Activated naive CD4-positive, alpha-beta T cell treated with anti-CD3 and anti-CD28 coated beads, Interleukin-2, amount 50 U/mL, for 24 hours (primary cell): ENCODE results near the gene GNG8.

ENCODE experiments used
- H3K27ac Mint-ChIP-seq: one replicate; pipeline ENCODE4 v1.8.0; 2021; ENCODE audit warnings: mild to moderate bottlenecking, mixed read lengths
- H3K27me3 Mint-ChIP-seq: one replicate; pipeline ENCODE4 v1.8.0; 2021; ENCODE audit warnings: mixed read lengths
- H3K36me3 Mint-ChIP-seq: one replicate; pipeline ENCODE4 v1.8.0; 2021; ENCODE audit warnings: mixed read lengths
- H3K4me1 Mint-ChIP-seq: one replicate; pipeline ENCODE4 v1.8.0; 2021; ENCODE audit warnings: mixed read lengths
- H3K4me3 Mint-ChIP-seq: one replicate; pipeline ENCODE4 v1.8.0; 2021; ENCODE audit warnings: mild to moderate bottlenecking, mixed read lengths
- H3K9me3 Mint-ChIP-seq: one replicate; pipeline ENCODE4 v1.8.0; 2021; ENCODE audit warnings: mixed read lengths

Gene GNG8

DNA sequence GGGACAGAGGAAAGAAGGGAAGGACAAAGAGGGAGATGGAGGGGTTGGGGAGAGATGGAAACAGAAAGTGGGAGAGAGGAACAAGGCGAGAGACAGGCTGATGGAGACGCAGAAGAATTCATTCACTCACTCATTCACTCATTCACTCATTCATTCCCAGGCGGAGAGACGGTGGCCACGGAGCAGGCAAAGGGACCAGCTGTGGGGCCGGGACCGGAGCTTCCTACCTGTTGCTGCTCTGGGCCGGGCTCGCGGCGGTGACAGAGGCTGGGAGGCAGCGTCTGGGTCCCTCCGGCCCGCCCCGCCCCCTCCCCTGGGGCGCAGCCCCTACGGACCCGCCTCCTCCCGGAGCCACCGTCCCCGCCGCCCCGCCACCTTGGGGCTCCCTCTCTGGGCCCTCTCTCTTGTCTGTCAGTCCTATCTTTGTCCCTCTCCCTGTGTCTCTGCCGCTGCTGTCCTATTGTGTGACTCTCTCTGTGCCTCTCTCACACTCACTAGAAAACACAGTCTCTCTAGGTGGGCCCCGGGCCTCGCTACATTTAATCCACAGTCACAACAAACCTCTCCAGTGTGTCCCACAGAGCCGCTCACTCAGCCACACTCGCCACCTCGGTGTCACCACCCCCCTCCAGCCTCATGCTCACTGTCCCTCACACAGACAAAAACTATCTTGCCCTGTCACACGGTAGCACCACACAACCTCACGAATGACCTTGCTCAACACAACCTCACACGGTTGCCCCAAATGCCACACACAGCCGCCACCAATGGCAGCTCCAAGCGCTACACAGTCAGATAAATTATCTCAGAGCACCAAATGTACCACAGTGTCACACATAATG is at the start of gene GNG8:
Gene GNG8, minus strand, starts transcription at position 283 of the 842 bp plus-strand sequence. CDS start 1,520 bp downstream, outside the sequence.
- Mint-ChIP-seq H3K27ac (peak within 1 kb of the TSS; percentile 52), H3K36me3 (no peaks in the 10 kb centered on the region), H3K4me3 (peak within 1 kb of the TSS; percentile 56)

DNA sequence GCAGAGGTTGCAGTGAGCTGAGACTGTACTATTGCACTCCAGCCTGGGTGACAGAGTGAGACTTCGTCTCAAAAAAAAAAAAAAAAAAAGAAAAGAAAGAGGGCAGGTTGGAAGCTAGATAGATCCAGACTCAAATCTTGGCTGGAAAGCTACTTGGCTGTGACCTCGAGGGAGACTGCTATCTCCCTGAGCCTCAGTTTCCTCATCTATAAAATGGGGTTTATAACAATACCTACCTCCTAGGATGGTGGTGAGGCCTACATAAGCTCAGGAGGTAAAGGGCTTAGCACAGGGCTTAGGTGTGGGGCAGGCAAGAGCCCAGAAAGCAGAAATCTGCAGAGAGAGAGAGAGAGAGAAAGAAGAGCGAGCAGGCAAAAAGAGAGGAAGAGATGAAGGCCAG is 49.2 kb upstream of the GNG8 start:
- Mint-ChIP-seq H3K36me3 (peaks cover 5% of the 10 kb centered on the region), H3K4me3 (no peak overlapping the region)

More for the DNA sequence above, at the start of gene GNG8:
- Mint-ChIP-seq H3K4me1 (peaks cover 14% of the 10 kb centered on the region), H3K9me3 (no peaks in the 10 kb centered on the region), H3K27me3 (no peaks in the 10 kb centered on the region)

DNA sequence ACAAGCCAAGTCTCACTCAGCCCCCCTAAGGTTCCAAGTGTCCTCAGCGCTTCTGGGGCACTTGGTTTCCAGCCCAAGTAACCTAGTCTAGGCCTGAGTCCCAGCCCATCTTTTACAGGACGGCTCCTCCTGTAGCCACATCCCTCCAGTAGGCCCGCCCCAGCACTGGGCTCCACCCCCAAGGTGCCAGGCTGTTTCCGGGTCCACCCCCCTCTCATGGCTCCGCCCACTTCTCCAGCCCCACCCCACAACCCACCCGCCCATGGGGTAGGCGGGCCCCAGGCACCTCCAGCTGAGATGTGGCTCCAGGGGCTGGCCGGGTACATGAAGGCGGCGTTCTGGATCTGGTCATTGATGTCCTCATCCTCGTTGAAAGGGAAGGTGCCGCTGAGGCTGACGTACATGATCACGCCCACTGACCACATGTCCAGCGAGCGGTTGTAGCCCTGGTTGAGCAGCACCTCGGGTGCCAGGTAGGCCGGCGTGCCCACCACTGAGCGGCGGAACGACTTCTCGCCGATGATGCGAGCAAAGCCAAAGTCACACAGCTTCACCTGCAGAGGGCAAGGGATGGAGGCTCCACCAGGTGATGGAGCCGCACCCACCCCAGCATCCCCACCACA is 42.2 kb upstream of the GNG8 start:
- Mint-ChIP-seq H3K9me3 (no peaks in the 10 kb centered on the region), H3K27ac (peak overlapping the region; percentile 8), H3K36me3 (peaks cover 13% of the 10 kb centered on the region), H3K4me1 (peaks cover 7% of the 10 kb centered on the region), H3K4me3 (no peak overlapping the region), H3K27me3 (no peaks in the 10 kb centered on the region)

More for the DNA sequence above, 49.2 kb upstream of the GNG8 start:
- Mint-ChIP-seq H3K9me3 (no peaks in the 10 kb centered on the region), H3K4me1 (no peaks in the 10 kb centered on the region), H3K27ac (peak overlapping the region; percentile 87), H3K27me3 (no peaks in the 10 kb centered on the region)

DNA sequence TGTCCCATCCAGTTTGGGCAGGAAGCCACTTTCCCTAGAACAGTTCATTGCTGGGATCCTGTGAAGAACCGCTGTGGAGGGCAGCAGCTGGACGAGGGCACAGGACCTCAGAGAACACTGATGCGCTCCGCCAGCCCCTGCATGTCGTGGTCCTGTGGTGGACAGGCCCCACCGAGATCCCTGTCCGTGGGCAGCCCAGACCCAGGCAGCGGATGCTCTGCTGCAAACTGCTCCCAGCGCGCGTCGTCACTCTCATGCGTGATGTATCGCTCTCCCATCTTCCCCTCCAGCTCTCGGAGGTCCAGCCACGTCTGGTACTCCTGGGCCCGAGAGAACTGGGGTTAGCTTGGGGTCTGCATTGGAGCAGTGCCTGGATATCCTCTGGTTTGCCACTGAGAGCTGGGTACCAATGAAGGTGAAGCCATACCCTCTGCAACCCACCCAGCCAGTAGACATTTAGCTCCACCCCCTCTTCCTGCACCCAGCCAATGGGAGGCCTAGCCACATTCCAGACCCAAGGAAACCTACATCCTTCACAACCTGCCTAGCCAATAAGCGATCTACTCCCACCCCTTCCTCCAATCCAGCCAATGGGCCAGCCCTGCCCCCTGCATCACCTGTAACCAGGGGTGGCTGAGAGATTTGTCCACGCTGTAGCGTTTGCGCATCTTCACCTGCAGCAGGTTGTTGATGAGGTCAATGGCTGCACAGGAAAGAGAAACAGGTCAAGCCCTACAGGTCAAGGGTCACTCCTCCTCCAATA is 38.6 kb upstream of the GNG8 start:
- H3K36me3 Mint-ChIP-seq, result peaks cover 14% of the 10 kb centered on the region
- H3K27ac Mint-ChIP-seq, result peak overlapping the region; percentile 8
- H3K4me1 Mint-ChIP-seq, result peaks cover 7% of the 10 kb centered on the region
- no peaks in the 10 kb centered on the region for H3K9me3 Mint-ChIP-seq
- H3K27me3 Mint-ChIP-seq, result no peaks in the 10 kb centered on the region
- no peak overlapping the region for H3K4me3 Mint-ChIP-seq

DNA sequence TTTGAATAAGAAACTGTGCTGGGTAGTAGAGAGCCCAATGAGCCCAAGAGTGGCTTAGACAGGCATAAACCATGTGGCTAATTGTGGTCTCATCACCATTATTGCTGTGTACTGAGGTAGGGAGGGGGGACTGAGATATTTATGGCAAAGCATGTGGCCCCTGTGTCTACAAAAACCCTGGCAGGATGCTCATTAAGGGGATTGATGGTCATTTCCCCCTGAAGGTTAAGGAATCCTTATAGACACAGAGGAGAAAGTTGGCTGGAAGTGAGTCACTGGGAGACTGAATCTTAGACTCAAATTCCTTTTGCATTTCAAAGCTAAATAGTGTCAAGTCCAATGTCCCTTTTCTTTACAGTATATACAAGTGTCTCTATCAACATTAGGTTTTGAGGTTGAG is 34.8 kb upstream of the GNG8 start:
- no peaks in the 10 kb centered on the region for H3K27me3 Mint-ChIP-seq
- H3K4me3 Mint-ChIP-seq, result no peak overlapping the region
- H3K9me3 Mint-ChIP-seq, result no peaks in the 10 kb centered on the region
- H3K4me1 Mint-ChIP-seq, result no peaks in the 10 kb centered on the region
- peaks cover 9% of the 10 kb centered on the region for H3K36me3 Mint-ChIP-seq
- H3K27ac Mint-ChIP-seq, result peak overlapping the region; percentile 17

DNA sequence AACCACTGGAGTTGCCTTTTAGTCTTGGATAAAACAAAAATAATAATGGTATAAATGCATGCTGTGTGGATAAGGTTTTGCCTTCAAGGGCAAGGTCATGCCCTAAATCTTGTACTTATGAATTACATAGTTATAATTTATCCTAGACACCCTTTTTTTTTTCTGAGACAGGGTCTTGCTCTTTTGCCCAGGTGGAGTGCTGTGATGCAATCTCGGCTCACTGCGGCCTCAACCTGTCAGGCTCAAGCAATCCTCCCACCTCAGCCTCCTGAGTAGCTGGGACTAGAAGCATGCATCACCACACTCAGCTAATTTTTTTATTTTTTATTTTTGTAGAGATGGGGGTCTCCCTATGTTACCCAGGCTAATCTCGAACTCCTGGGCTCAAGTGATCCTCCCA is 32.7 kb upstream of the GNG8 start:
- H3K27ac Mint-ChIP-seq, result no peak overlapping the region
- H3K27me3 Mint-ChIP-seq, result no peaks in the 10 kb centered on the region
- no peaks in the 10 kb centered on the region for H3K9me3 Mint-ChIP-seq
- peaks cover 5% of the 10 kb centered on the region for H3K36me3 Mint-ChIP-seq
- no peaks in the 10 kb centered on the region for H3K4me1 Mint-ChIP-seq
- H3K4me3 Mint-ChIP-seq, result no peak overlapping the region

DNA sequence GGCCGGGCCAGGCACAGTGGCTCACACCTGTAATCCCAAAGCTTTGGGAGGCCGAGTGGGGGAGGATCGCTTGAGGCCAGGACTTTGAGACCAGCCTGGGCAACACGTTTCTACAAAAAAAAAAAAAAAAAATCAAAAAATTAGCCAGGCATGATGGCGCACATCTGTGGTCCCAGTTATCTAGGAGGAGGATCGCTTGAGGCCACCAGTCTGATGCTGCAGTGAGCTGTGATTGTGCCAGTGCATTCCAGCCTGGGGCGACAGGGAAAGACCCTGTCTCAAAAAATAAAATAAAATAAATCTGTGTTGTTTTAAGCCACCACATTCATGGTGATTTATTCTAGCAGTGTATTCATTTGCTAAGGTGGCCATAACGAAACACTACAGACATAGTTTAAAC is 29.1 kb upstream of the GNG8 start:
- no peak overlapping the region for H3K4me3 Mint-ChIP-seq
- H3K36me3 Mint-ChIP-seq, result no peaks in the 10 kb centered on the region
- peaks cover 9% of the 10 kb centered on the region for H3K4me1 Mint-ChIP-seq
- no peaks in the 10 kb centered on the region for H3K9me3 Mint-ChIP-seq
- H3K27ac Mint-ChIP-seq, result no peak overlapping the region
- H3K27me3 Mint-ChIP-seq, result no peaks in the 10 kb centered on the region

DNA sequence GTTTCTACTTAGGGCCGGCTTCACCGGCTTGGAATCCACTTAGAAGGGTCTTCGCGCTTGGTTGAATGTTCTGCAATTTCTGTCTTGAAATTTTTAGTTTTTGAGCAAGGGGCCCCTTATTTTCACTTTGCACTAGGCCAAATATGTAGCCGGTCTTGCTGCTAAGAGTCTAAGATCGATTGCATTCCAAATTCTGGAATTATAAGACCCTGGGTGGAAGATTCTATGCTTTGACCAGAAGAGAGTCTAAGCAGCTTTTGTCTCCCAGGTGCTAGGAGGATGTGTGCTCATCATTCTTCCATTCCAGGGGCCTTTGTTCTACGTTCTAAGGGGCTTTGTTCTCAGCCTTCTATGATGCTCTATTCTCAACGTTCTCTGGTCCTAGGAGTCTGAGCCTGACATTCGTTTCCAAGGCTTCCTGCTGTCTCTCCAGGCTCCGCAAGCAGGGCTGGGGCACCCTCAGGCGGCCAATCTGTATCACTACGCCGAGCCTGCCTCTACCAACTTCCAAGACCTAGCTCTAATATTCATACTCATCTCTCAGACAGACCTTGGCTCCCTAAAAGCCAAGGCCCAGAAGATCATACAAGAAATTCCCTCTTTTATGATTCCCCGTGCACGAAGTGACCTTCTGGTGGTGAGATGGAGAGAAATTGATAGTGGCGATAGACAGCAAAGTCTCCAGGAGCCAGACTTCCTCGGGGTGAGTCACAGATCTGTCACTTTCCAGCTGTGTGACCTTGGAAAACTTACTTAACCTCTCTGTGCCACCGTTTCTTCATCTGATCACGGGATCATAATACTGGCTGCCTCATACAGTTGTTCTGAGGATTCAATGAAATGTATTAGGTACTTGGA is 26.0 kb upstream of the GNG8 start:
- Mint-ChIP-seq H3K36me3 (no peaks in the 10 kb centered on the region), H3K4me3 (peak overlapping the region; percentile 83), H3K9me3 (no peaks in the 10 kb centered on the region), H3K27ac (peak overlapping the region; percentile 69), H3K4me1 (peaks cover 19% of the 10 kb centered on the region), H3K27me3 (peaks cover 7% of the 10 kb centered on the region)

DNA sequence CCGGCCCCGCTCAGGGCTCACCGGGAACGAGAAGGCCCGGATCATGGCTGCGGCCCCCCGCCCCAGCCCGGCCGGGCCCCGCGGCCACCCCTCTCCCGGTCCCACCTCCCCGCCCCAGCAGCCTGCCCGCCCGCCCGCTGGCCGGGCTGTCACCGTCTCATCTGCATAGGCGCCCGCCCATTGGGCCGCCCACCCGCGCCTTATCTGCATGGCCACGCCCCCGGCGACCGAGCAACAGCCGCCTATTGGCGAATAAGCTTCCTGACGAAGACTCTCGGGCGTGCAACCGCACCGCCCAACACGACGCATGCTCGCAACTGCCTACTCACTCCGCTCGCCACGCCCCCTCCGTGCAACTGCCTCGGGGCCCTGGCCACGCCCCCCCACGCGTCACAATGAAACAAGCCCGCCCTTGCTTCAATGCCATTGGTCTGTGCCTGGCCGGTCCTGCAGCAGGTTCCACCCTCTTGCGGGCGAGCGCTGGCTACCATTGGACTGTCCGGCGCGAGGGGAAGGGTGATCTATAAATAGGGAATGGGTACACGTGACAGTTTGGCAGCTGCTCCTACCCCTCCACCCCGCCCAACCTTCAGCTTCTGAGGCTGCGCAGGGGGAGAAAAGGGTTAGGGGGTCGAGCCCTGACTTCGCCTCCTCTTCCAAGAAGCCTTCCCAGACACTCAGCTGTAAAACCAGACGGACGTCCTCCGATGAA is 25.2 kb upstream of the GNG8 start, which contains the start of gene DACT3:
Gene DACT3, minus strand, starts transcription at position 163 of the 712 bp plus-strand sequence. Its CDS starts 118 bp downstream, at position 45.
- H3K36me3 Mint-ChIP-seq, result no peaks in the 10 kb centered on the region
- H3K27me3 Mint-ChIP-seq, result peaks cover 7% of the 10 kb centered on the region
- peaks cover 19% of the 10 kb centered on the region for H3K4me1 Mint-ChIP-seq
- peak within 1 kb of the TSS; percentile 83 for H3K4me3 Mint-ChIP-seq
- H3K9me3 Mint-ChIP-seq, result no peaks in the 10 kb centered on the region
- H3K27ac Mint-ChIP-seq, result peak within 1 kb of the TSS; percentile 69

DNA sequence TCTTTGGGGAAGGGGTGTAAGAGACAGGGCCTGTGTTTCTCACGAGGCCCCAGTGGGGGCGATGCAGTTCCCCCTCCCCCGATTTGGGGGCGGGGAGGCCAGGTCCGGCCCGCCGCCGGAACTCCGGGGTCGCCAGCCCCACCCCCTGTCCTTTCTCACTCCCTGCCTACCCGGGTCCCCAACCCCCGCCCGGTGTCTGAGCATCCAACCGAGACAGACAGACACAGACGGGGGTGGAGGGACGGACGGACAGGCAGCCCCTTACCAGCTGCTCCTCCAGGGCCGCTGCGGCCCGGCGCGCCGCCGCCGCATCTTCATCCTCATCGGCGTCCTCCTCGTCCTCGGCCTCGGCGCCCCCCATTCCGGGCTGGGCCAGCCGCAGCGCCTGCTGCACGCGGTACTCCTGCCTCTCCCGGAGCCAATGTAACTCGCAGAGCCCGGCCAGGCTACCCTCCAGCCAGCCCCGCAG is 24.6 kb upstream of the GNG8 start:
- peak overlapping the region; percentile 44 for H3K4me3 Mint-ChIP-seq
- no peak overlapping the region for H3K27ac Mint-ChIP-seq
- H3K36me3 Mint-ChIP-seq, result no peaks in the 10 kb centered on the region
- peaks cover 19% of the 10 kb centered on the region for H3K4me1 Mint-ChIP-seq
- no peaks in the 10 kb centered on the region for H3K9me3 Mint-ChIP-seq
- H3K27me3 Mint-ChIP-seq, result peaks cover 7% of the 10 kb centered on the region

DNA sequence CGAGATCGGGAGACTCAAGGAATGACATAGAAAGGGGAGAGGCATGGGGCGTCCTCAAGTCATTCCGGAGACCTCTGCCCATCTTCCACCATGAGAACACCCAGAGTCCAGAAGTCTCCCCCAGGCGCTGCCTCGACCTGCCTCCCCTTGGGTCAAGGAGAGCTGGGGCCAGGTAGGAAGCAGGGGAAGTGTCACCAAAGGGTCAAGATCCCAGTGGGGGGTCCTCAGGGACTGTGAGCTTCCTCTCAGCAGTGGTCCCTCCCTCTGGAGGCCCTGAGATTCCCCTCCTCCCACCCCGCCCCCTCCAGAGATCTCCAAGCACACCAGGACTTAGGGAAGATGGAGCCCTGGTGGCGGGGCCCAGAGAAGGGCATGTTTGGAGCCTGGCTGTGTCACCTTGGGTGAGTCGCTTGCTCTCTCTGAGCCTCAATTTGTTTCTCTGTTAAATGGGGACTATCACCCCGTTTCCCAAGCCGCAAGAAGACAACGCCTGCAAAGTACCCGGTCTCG is 24.1 kb upstream of the GNG8 start:
- Mint-ChIP-seq H3K4me1 (peaks cover 19% of the 10 kb centered on the region), H3K27me3 (peaks cover 7% of the 10 kb centered on the region), H3K36me3 (no peaks in the 10 kb centered on the region), H3K4me3 (peak overlapping the region; percentile 81), H3K27ac (peak overlapping the region; percentile 46), H3K9me3 (no peaks in the 10 kb centered on the region)

DNA sequence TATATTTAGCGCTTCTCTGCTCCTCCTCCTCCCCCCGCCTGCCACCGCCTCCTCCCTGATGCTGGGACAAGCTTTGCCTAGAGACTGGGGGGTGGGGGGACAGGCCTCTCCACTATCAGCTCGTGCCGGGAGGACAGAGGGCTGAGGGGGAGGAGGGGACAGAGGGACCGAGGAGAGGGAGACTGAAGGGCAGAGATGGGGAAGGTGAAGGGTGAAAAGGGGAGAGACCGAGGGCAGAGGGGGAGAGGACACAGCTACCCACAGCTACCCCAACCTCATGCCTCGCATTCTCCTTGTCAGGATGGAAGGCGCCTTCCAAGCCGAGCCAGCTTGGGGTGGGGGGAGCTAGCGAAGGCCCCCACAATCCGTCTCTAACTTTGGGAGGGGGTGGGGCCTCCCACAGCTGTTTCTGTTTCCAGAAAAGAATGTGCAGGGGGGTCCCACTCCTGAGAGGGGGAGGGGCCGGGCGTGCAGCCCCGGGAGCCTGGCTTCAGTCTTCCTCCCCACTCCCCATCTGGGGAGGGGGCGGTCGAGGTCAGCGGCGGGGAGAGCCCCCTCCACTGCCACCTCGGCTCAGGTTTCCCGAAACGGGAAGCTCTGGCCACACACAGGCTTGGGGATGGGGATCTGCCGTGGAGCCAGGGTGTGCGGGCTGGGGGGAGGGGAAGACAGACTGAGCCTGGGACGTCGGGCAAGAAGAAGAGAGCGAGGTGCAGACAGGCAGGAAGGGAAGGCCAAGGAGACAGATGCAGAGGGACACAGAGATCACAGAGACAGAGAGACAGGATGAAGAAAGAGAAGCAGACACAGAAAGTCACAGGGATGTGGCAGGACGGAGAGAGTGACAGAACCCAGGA is 23.4 kb upstream of the GNG8 start:
- Mint-ChIP-seq H3K36me3 (no peaks in the 10 kb centered on the region), H3K9me3 (no peaks in the 10 kb centered on the region), H3K4me3 (peak overlapping the region; percentile 81), H3K4me1 (peaks cover 19% of the 10 kb centered on the region), H3K27ac (peak overlapping the region; percentile 46), H3K27me3 (peaks cover 7% of the 10 kb centered on the region)

DNA sequence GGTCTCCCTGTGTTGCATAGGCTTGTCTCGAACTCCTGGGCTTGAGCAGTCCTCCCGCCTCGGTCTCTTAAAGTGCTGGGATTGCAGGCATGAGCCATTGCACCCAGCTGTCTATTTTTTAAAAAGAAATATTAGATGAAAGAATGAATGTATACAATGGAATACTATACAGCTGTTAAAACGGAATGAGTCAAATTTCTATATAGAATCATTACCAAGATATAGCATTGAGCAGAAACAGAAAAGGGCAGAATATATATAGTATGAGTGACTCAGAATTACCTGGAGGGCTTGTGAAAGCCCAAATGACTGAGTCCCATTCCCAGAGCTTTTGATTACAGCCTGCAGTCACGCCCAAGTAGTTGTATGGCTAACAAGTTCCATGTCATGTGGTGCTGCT is 20.5 kb upstream of the GNG8 start:
- Mint-ChIP-seq H3K36me3 (no peaks in the 10 kb centered on the region), H3K4me3 (no peak overlapping the region), H3K9me3 (no peaks in the 10 kb centered on the region), H3K4me1 (peaks cover 10% of the 10 kb centered on the region), H3K27me3 (peaks cover 12% of the 10 kb centered on the region), H3K27ac (no peak overlapping the region)
